ENCODE measurements around the gene RIC8A. TPM values are rescaled to one million over a fixed set of nuclear protein-coding genes. Genes with fewer than 3 reads are reported as not detected.

RIC8A gene
- total RNA-seq, 2 experiments from 2014 or later, result 97.6 to 125 TPM

GRCh38 chr11:251550-251949 lies 44.0 kb downstream of the RIC8A start:
- H3K9me3 ChIP-seq (ENCODE audit: low read length), result no peaks in the 10 kb centered on the region
- intact Hi-C loops (cut with micrococcal nuclease; ENCODE audit: unreplicated experiment), result loop anchor here (2.0 to 10.0 kb wide), 2 partner anchors 53 to 109 kb away; partner anchors contain the start of gene IFITM2
- TF ChIP-seq CTCF (conservative IDR thresholded peaks at IDR 0.05; ENCODE audit: low read length) (no peak), EZH2phosphoT487 (IDR thresholded peaks at IDR 0.05; ENCODE audit: borderline replicate concordance, low read depth, low read length) (no peak)
- no peak overlapping the region for H2AFZ ChIP-seq (ENCODE audit: low read length)
- no peak for DNase-seq (ENCODE audit: low spot score)
- CTCF ChIA-PET (ENCODE audit: unreplicated experiment), result interaction anchor here (1.1 to 1.8 kb wide), 3 partner anchors 14 to 113 kb away, joined by 3 to 5 read pairs (median 4); no protein-coding TSS in a partner anchor
- no peak overlapping the region for H3K4me3 ChIP-seq (ENCODE audit: low read depth, low read length, poor library complexity, severe bottlenecking)
- H3K4me1 ChIP-seq (ENCODE audit: insufficient read depth, low read length, poor library complexity, severe bottlenecking), result peaks cover under 1% of the 10 kb centered on the region
- no peaks in the 10 kb centered on the region for H3K79me2 ChIP-seq (ENCODE audit: insufficient read depth, low read depth, low read length)
- no peaks in the 10 kb centered on the region for H4K20me1 ChIP-seq (ENCODE audit: insufficient read depth, low read length)
- H3K27ac ChIP-seq (ENCODE audit: low read depth, low read length, poor library complexity, severe bottlenecking), result no peak overlapping the region
- no peaks in the 10 kb centered on the region for H3K9me2 ChIP-seq (ENCODE audit: insufficient read depth, low read length)
- BruUV-seq (replicated peaks), result no TSS peak
- POLR2A ChIA-PET, result interaction anchor here (0.6 kb wide), 1 partner anchor 32 kb away, joined by 4 read pairs; no protein-coding TSS in a partner anchor
- H3K36me3 ChIP-seq (ENCODE audit: insufficient read depth, low read length), result peaks cover 72% of the 10 kb centered on the region
- no peak overlapping the region for H3K4me2 ChIP-seq (ENCODE audit: low read length)

GRCh38 chr11:252666-253065 lies 45.2 kb downstream of the RIC8A start:
- H3K9me2 ChIP-seq (ENCODE audit: insufficient read depth, low read length), result no peaks in the 10 kb centered on the region
- TSS peak; percentile 75 for BruUV-seq (replicated peaks)
- TF ChIP-seq CTCF (conservative IDR thresholded peaks at IDR 0.05; ENCODE audit: low read length) (no peak), EZH2phosphoT487 (IDR thresholded peaks at IDR 0.05; ENCODE audit: borderline replicate concordance, low read depth, low read length) (no peak)
- H3K4me1 ChIP-seq (ENCODE audit: insufficient read depth, low read length, poor library complexity, severe bottlenecking), result peaks cover 11% of the 10 kb centered on the region
- intact Hi-C loops (cut with micrococcal nuclease; ENCODE audit: unreplicated experiment), result loop anchor here (10.0 kb wide), 1 partner anchor 52 kb away; the partner anchor contains the start of gene IFITM2
- H3K9me3 ChIP-seq (ENCODE audit: low read length), result no peaks in the 10 kb centered on the region
- peaks cover 61% of the 10 kb centered on the region for H3K36me3 ChIP-seq (ENCODE audit: insufficient read depth, low read length)
- DNase-seq (ENCODE audit: low spot score), result no peak
- H4K20me1 ChIP-seq (ENCODE audit: insufficient read depth, low read length), result no peaks in the 10 kb centered on the region
- no peak overlapping the region for H3K4me3 ChIP-seq (ENCODE audit: low read depth, low read length, poor library complexity, severe bottlenecking)
- no peaks in the 10 kb centered on the region for H3K79me2 ChIP-seq (ENCODE audit: insufficient read depth, low read depth, low read length)
- no peak overlapping the region for H3K4me2 ChIP-seq (ENCODE audit: low read length)
- POLR2A ChIA-PET, result no interaction called here
- no peak overlapping the region for H3K27ac ChIP-seq (ENCODE audit: low read depth, low read length, poor library complexity, severe bottlenecking)
- H2AFZ ChIP-seq (ENCODE audit: low read length), result no peak overlapping the region
- CTCF ChIA-PET (ENCODE audit: unreplicated experiment), result no interaction called here

GRCh38 chr11:253160-253885 lies 45.8 kb downstream of the RIC8A start:
- Histone ChIP-seq H3K4me1 (ENCODE audit: insufficient read depth, low read length, poor library complexity, severe bottlenecking) (peaks cover 18% of the 10 kb centered on the region), H2AFZ (ENCODE audit: low read length) (no peak overlapping the region), H3K27ac (ENCODE audit: low read depth, low read length, poor library complexity, severe bottlenecking) (no peak overlapping the region), H3K36me3 (ENCODE audit: insufficient read depth, low read length) (peaks cover 54% of the 10 kb centered on the region), H3K4me3 (ENCODE audit: low read depth, low read length, poor library complexity, severe bottlenecking) (no peak overlapping the region), H3K9me3 (ENCODE audit: low read length) (no peaks in the 10 kb centered on the region), H4K20me1 (ENCODE audit: insufficient read depth, low read length) (no peaks in the 10 kb centered on the region), H3K9me2 (ENCODE audit: insufficient read depth, low read length) (no peaks in the 10 kb centered on the region), H3K79me2 (ENCODE audit: insufficient read depth, low read depth, low read length) (no peaks in the 10 kb centered on the region), H3K4me2 (ENCODE audit: low read length) (no peak overlapping the region)
- CTCF ChIA-PET (ENCODE audit: unreplicated experiment), result no interaction called here
- intact Hi-C loops (cut with micrococcal nuclease; ENCODE audit: unreplicated experiment), result loop anchor here (10.0 kb wide), 1 partner anchor 51 kb away; the partner anchor contains the start of gene IFITM2
- TF ChIP-seq CTCF (conservative IDR thresholded peaks at IDR 0.05; ENCODE audit: low read length), result no peak
- TF ChIP-seq EZH2phosphoT487 (IDR thresholded peaks at IDR 0.05; ENCODE audit: borderline replicate concordance, low read depth, low read length), result no peak
- POLR2A ChIA-PET, result interaction anchor here (1.0 kb wide), 1 partner anchor 110 kb away, joined by 3 read pairs; no protein-coding TSS in a partner anchor
- DNase-seq (ENCODE audit: low spot score), result no peak
- BruUV-seq (replicated peaks), result no TSS peak

All from OCI-LY7 (cell line).